ENCODE results near the gene ATXN7L1.

The ATXN7L1 gene

GRCh38 chr7:105674200-105674920 is 202.0 kb downstream of the ATXN7L1 start:
- DNase-seq (ENCODE audit: low read depth in 2 of 2), result no peak

DNA sequence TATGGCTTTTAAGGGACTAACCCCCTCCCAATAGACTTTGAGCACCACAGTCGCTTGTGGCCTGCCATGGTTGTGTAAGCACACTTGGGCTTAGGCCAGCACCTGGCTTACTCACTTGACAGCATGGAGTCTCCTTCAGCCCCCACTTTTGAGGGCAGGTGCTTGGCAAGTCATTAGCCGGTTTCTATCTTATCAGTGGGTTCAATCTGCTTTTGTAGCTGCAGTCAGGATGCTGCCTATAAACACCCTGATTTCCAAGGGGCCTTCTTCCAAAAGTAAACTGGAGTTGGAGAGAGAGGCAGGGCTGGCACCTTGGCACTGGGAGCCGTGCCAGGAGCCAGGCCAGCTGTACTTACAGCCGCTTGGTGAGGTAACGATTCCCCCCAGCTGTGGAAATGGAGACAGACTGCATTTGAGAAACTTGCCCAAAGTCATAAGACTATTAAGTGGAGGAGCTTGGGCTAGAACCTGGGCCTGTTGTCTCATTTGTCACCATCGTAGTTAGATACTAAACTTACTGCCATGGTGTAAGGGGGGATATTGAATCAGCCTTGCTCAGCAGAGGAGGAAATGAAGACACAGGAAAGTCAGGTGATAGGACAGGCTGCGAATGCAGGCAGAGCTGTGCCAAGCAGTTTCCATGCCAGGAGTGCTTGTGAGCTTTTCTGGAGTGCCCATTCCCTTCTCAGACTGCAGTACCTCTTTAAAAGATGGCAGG is 202.9 kb downstream of the ATXN7L1 start:
- DNase-seq (ENCODE audit: low read depth in 2 of 2), result no peak

DNA sequence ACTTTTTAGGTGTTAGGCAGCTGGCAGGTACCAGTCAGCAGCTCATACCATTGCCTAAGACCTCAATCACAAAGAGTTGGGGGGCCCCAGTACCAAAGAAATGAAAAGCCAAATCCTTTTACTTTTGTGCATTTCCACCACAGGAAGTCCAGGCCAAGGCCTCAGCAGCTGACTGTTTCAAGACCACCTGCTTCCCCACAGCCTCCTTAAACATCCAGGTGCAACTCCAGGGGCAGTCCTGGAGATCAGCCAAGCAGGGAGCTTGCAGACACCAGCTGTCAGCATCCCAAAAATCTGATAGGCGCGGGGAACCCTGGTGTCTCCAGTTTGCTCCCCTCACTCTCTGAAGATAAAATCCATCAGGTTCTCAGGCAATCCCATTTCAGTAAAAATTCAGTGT is 203.6 kb downstream of the ATXN7L1 start:
- DNase-seq (ENCODE audit: low read depth in 2 of 2), result no peak

DNA sequence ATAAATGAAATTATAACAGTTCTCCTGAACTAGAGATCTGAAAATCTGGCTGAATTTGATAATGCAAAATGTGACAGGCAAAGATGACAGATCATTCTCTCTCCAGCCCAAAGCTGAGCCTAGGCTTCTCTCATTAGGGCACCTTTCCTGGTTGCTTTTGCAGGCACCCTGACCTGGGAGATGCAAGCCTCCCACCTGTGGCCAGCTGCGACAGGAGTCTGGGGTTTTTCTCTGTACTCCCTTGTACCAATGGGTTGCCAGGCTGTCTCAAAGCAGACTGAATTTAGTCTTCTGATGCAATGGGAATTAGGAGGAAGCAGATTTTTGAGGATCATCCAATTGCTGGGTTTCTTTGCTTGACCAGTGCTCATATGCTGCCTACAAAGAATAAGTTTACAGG is 210.1 kb downstream of the ATXN7L1 start:
- no peak for DNase-seq (ENCODE audit: low read depth in 2 of 2)

DNA sequence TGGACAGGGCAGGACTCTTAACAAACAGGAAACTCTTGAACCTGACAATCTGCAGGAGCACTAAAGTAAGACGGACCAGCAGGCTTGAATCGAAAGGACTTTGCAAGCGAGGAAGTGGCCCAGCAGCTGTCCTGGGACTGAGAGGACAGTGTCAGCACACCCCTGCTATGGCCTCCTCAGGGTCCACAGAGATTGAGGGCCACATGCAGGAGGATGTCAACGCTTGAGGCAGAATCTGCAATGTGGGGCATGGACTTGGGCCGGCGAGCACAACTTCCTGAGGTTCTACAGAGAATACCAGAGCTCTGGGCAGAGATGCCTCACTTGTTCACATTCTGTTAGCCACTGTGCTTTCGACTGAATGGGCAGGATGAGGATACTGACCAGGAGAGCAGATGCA is 210.7 kb downstream of the ATXN7L1 start:
- no peak for DNase-seq (ENCODE audit: low read depth in 2 of 2)

- DNase-seq (ENCODE audit: low read depth in 2 of 2), result no peak
These were observed 211.4 kb downstream of the ATXN7L1 start for GRCh38 chr7:105664816-105665525.

DNA sequence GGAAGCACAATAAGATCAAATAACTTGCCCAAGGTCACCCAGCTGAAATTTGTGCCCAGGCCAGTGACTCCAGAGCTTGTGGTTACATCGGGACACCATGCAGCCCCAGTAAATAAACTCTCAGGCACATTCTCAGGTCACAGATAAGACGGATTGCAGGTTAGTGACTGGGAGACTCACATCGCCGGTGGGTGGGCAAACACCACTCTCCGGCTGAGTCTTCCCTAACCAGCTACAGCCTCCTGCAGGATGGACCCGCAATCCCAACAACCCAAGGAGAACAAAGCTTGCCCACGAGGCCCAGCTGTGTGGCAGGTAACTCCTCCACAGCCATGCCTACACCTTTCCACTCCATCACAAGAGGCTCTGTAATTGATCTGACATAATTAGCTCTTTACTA is 213.4 kb downstream of the ATXN7L1 start:
- DNase-seq (ENCODE audit: low read depth in 2 of 2), result no peak

DNA sequence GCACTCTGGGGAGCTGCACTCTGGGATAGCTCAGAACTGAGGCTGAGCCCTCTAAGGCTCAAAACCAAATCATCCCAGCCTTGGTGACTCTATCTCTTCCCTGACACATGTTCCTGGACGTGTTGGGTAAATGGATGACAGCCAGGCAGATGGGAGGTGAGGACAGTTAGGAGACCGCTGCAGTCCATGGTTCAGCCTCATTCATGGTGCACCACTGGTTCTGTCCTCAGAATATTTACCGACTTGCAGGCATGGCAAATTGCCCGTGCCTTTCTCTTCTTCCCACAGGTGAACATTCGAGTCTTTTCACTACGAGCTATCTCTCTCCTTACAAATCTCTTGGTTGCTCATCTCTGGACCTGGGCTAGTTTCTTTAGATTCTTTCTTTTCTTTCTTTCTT is 214.8 kb downstream of the ATXN7L1 start:
- no peak for DNase-seq (ENCODE audit: low read depth in 2 of 2)

DNA sequence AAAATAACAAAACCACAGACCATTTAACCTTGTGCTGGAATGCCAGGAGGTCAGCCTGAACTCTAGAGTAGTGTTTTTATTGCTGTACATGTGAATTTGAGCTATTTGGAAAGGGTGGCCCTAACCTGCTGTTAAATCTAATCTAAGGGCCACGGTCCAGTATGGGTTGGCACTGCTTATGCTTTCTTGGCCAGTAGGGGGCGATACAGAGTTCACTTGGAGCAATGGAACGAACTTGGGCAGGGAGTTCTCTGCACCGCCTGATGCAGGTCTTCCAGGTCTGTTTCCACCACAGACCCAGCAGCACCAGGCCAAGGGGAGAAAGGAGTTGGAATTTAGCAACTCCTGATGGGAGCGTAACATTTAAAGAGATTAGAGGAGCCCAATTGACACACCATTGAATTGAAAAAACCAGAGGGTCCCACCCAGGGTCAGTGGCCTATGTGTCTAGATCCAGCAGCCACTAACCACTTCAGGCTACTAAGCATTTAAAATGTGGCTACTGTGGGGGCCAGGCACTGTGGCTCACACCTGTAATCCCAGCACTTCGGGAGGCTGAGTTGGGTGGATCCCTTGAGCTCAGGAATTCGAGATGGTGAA is 219.4 kb downstream of the ATXN7L1 start:
- DNase-seq (ENCODE audit: low read depth in 2 of 2), result peak; percentile 70 to 72

GRCh38 chr7:105655500-105656380 is 220.7 kb downstream of the ATXN7L1 start:
- no peak for DNase-seq (ENCODE audit: low read depth in 2 of 2)

- DNase-seq (ENCODE audit: low read depth in 2 of 2), result no peak
These were observed 221.3 kb downstream of the ATXN7L1 start for GRCh38 chr7:105655067-105655466.

DNA sequence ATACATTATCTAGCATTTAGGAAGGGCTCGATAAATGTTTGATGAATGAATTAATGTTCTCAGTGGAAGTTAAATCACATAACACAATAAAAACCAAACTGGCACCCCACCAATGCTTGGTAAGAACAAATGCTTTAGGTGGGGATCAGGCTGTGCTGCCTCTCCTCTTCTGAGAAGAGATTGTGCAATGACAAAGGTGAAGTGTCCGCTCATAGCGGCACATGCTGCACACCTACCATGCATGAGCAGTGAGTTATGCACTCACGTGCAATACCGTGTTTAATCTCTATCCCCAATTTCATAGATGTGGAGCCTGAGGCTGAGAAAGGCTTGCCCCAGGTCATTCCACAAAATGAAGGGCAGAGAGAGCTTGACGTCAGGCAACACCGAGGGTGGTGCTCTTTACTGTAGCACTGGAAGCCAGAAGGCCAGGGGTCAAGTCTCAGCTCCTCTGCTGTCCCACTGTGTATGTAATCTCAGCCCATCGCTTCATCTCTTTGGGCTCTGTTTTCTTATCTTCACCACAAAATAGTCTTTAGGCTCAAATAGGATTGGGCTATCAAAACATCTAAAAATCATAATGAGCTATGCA is 222.2 kb downstream of the ATXN7L1 start:
- DNase-seq (ENCODE audit: low read depth in 2 of 2), result no peak

GRCh38 chr7:105653441-105654005 is 222.9 kb downstream of the ATXN7L1 start:
- no peak for DNase-seq (ENCODE audit: low read depth in 2 of 2)

DNA sequence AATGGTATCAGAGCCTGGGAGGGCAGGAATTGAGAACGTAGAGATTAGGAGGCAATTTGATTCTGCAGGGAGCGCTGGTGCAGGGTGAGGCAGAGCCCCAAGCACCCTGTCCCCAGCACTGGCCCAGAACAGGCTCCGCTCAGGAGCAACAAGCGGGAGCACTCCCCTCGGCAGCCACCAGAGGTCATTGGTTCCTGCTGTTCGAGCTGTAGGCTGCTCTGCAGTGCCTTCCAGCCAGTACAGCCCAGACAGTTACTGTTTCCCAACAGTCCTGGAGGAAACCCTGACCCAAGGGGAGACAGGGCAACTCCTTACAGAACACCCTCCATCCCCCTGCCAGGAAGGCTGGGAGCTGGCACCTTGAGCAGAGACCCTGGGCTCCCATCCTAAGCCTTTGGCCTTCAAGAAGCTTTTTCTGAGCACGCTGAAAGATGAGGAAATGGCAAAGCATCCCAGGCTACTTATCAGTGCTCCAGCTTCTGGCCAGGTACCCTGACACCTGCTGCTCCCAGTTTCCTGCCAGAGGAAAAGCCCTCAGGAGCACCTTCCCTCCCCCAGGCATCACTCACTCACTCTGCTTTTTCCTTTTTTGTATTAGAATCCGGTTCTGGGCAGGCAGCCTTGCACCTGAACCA is 223.9 kb downstream of the ATXN7L1 start:
- peak; percentile 46 to 64 for DNase-seq (ENCODE audit: low read depth in 2 of 2)

DNA sequence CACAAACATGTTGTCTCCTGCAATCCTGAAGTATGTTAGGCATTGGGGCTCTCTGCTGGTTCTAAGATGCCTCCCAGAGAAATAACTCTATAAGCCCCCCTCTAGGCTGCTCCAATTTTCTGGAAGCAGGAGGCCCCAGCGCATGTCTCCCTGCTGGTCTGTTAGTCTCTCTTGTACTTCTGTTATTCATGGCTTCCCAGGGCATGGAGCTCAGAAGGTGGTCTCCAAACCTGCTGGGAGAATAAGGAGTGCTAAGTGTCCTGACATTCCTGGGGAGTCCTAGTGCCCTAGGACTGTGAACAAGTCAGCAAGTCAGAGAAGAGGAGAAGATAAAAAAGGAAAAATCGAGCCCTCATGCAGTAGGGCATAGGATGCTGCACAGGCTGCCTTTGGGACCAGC is 224.6 kb downstream of the ATXN7L1 start:
- DNase-seq (ENCODE audit: low read depth in 2 of 2), result no peak

GRCh38 chr7:105650382-105650970 is 225.9 kb downstream of the ATXN7L1 start:
- no peak for DNase-seq (ENCODE audit: low read depth in 2 of 2)

- no peak for DNase-seq (ENCODE audit: low read depth in 2 of 2)
These were observed 226.5 kb downstream of the ATXN7L1 start for GRCh38 chr7:105649727-105650381.

GRCh38 chr7:105648561-105649401 is 227.6 kb downstream of the ATXN7L1 start:
- no peak for DNase-seq (ENCODE audit: low read depth in 2 of 2)

Measured in activated CD4-positive, alpha-beta T cell treated with anti-CD3 and anti-CD28 coated beads for 24 hours (primary cell).